Ishikawa (cell line): ENCODE data around the gene BMP7.

Source experiments
- CEBPB ChIP-seq: IDR thresholded peaks from 2 replicates; pipeline ENCODE4 v1.6.1; 2012
- CREB1 ChIP-seq: IDR thresholded peaks from 2 replicates; pipeline ENCODE4 v1.6.1; 2012; ENCODE audit warnings: low read depth
- EGR1 ChIP-seq: IDR thresholded peaks from 2 replicates; pipeline ENCODE4 v1.6.1; 2012
- EP300 ChIP-seq: IDR thresholded peaks from 2 replicates; pipeline ENCODE4 v1.6.1; 2012; ENCODE audit warnings: borderline replicate concordance
- FOXM1 ChIP-seq: IDR thresholded peaks from 2 replicates; pipeline ENCODE4 v1.6.1; 2012; ENCODE audit warnings: low read depth, borderline replicate concordance
- NFIC ChIP-seq: IDR thresholded peaks from 2 replicates; pipeline ENCODE4 v1.6.1; 2012
- RAD21 ChIP-seq: IDR thresholded peaks from 2 replicates; pipeline ENCODE4 v1.6.1; 2012; ENCODE audit warnings: low read depth
- TAF1 ChIP-seq: IDR thresholded peaks from 2 replicates; pipeline ENCODE4 v1.6.1; 2012; ENCODE audit warnings: low read depth, mild to moderate bottlenecking
- TCF12 ChIP-seq: IDR thresholded peaks from 2 replicates; pipeline ENCODE4 v1.6.1; 2012; ENCODE audit warnings: low read depth
- TEAD4 ChIP-seq: IDR thresholded peaks from 2 replicates; pipeline ENCODE4 v1.6.1; 2012
- USF1 ChIP-seq: IDR thresholded peaks from 2 replicates; pipeline ENCODE4 v1.6.1; 2012
- YY1 ChIP-seq: IDR thresholded peaks from 2 replicates; pipeline ENCODE4 v1.6.1; 2012; ENCODE audit warnings: low read depth
- ZBTB7A ChIP-seq: IDR thresholded peaks from 2 replicates; pipeline ENCODE4 v1.6.1; 2012; ENCODE audit warnings: low read depth
- TF ChIP-seq, protein P1 (sequence below): IDR thresholded peaks from 2 replicates; pipeline ENCODE4 v1.6.1; 2012; ENCODE audit warnings: low read depth, mild to moderate bottlenecking
- TF ChIP-seq, protein P2 (sequence below): IDR thresholded peaks from 2 replicates; pipeline ENCODE4 v1.6.1; 2012

BMP7 gene

GRCh38 chr20:57174737-57175136, 91.7 kb downstream of the BMP7 start:
- TF ChIP-seq USF1 (no peak), TCF12 (no peak), ZBTB7A (no peak)

DNA sequence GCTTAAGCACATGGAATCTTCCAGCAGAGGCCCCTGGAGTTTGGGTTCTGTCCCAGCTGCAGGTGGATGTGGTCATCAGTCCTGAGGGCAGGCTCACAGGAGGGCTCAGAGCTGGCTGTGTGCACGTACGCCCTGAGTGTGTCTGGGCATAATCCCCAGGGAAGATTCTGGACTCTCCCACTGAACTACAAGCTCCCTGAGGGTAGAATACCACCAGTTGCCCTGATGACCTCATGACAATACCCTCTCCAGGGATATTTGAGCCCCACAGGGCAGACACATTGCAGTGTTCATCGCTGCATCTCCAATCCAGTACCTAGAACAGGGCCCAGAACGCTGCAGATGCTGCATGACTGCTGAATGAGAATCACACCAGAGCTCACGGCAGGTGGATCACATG, 92.5 kb downstream of the BMP7 start:
- no peak for TF ChIP-seq USF1
- TF ChIP-seq ZBTB7A = no peak
- no peak for TF ChIP-seq EP300
- TF ChIP-seq, protein P1, sequence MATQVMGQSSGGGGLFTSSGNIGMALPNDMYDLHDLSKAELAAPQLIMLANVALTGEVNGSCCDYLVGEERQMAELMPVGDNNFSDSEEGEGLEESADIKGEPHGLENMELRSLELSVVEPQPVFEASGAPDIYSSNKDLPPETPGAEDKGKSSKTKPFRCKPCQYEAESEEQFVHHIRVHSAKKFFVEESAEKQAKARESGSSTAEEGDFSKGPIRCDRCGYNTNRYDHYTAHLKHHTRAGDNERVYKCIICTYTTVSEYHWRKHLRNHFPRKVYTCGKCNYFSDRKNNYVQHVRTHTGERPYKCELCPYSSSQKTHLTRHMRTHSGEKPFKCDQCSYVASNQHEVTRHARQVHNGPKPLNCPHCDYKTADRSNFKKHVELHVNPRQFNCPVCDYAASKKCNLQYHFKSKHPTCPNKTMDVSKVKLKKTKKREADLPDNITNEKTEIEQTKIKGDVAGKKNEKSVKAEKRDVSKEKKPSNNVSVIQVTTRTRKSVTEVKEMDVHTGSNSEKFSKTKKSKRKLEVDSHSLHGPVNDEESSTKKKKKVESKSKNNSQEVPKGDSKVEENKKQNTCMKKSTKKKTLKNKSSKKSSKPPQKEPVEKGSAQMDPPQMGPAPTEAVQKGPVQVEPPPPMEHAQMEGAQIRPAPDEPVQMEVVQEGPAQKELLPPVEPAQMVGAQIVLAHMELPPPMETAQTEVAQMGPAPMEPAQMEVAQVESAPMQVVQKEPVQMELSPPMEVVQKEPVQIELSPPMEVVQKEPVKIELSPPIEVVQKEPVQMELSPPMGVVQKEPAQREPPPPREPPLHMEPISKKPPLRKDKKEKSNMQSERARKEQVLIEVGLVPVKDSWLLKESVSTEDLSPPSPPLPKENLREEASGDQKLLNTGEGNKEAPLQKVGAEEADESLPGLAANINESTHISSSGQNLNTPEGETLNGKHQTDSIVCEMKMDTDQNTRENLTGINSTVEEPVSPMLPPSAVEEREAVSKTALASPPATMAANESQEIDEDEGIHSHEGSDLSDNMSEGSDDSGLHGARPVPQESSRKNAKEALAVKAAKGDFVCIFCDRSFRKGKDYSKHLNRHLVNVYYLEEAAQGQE = no peak
- TF ChIP-seq CEBPB = no peak
- TF ChIP-seq, protein P2, sequence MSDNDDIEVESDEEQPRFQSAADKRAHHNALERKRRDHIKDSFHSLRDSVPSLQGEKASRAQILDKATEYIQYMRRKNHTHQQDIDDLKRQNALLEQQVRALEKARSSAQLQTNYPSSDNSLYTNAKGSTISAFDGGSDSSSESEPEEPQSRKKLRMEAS = no peak
- no peak for TF ChIP-seq TAF1
- TF ChIP-seq NFIC = no peak
- no peak for TF ChIP-seq EGR1
- TF ChIP-seq FOXM1 = no peak
- TF ChIP-seq RAD21 = no peak
- TF ChIP-seq YY1 = no peak
- TF ChIP-seq TCF12 = no peak
- TF ChIP-seq CREB1 = no peak
- TF ChIP-seq TEAD4 = no peak

DNA sequence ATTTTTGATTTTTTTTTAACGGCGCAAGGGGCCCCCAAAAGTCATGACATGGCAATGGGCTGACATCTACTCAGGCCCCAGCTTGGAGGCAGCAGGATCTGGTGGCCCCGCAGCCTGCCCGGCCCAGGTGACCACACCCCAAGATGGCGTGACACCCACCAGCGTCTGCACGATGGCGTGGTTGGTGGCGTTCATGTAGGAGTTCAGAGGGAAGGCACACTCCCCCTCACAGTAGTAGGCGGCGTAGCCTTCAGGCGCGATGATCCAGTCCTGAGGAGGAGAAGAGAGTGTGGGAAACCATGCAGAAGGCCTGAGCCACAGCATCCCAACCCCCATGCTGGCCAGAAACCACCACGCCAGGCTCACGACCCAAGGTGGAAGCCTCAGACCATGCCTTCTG, 93.4 kb downstream of the BMP7 start:
- TF ChIP-seq TEAD4 = no peak
- no peak for TF ChIP-seq TCF12
- no peak for TF ChIP-seq NFIC
- no peak for TF ChIP-seq EP300
- TF ChIP-seq ZBTB7A = no peak
- TF ChIP-seq, protein P2 = no peak
- TF ChIP-seq FOXM1 = no peak
- TF ChIP-seq CREB1 = no peak
- TF ChIP-seq RAD21 = no peak
- no peak for TF ChIP-seq CEBPB
- TF ChIP-seq TAF1 = no peak
- no peak for TF ChIP-seq EGR1

DNA sequence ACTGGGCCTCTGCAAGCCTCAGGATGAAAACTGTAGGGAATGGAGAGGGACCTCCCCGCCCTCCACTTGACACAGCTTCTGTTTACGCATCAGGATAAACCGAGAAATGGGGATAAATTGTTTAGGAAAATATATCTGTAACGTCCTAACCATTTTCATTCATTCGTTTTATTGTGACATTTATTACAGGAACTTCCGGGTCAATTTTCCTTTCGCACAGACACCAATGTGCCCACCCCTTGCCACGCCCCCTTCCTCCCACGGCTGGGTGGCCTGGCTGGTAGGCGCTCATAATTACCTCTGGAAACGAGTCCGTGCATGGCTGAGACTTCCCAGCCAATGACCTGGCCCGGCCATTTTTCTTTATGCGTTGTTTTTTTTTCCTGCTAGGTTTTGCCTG, 96.1 kb downstream of the BMP7 start:
- TF ChIP-seq RAD21 (no peak), USF1 (no peak), FOXM1 (no peak), NFIC (no peak), EP300 (no peak), TCF12 (no peak), YY1 (no peak), ZBTB7A (no peak), CREB1 (no peak)
- TF ChIP-seq, protein P1 = no peak
- TF ChIP-seq, protein P2 = no peak

DNA sequence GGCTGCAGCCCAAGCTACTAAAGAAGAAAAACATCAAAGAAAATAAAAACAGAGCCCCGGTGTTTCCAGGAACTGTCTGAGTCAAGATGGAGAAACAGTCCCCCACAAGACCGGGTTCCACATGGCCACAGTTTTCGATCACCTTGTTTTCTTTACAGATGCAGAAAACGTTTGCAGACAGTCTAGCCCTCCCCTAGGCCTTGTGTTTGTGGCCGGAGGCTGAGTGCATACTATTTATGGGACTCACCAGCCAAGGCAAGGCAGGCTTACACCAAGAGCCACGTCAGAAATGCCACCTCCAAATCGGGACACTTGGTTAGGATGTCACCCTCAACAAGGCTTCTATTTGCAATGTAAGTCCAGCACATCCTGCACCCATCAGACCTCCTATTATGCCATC, 97.3 kb downstream of the BMP7 start:
- TF ChIP-seq RAD21 (no peak), YY1 (no peak), FOXM1 (no peak), EGR1 (no peak), NFIC (no peak)
- TF ChIP-seq, protein P1 = no peak
- TF ChIP-seq, protein P2 = no peak
